Fibroblast of pulmonary artery (primary cell): ENCODE results near the gene KRT74.

Source experiments
- DNase-seq: peaks from one replicate; pipeline ENCODE4 v3.0.0-alpha.2; 2010; ENCODE audit warnings: low read depth
- H3K4me3 ChIP-seq: replicated peaks from 2 replicates; pipeline ENCODE4 v1.5.1; 2011; ENCODE audit warnings: low read depth, mild to moderate bottlenecking, control low read depth, low read length, moderate library complexity
- CTCF ChIP-seq: IDR thresholded peaks from 2 replicates; pipeline ENCODE4 v1.5.1; 2011; ENCODE audit warnings: mild to moderate bottlenecking, control low read depth, low read length, inconsistent platforms; ENCODE audit errors: missing control alignments

KRT74 gene

GRCh38 chr12:52564582-52564981 lies 9.1 kb downstream of the KRT74 start:
- DNase-seq = no peak
- TF ChIP-seq CTCF = no peak
- H3K4me3 ChIP-seq = no peak overlapping the region

- DNase-seq = peak; percentile 15
- H3K4me3 ChIP-seq = no peak overlapping the region
- TF ChIP-seq CTCF = peak; percentile 34
Observed at GRCh38 chr12:52561880-52562449, 11.7 kb downstream of the KRT74 start.

GRCh38 chr12:52559979-52560378 lies 13.7 kb downstream of the KRT74 start:
- TF ChIP-seq CTCF = no peak
- no peak for DNase-seq
- no peak overlapping the region for H3K4me3 ChIP-seq

- DNase-seq = no peak
- TF ChIP-seq CTCF = no peak
- H3K4me3 ChIP-seq = no peak overlapping the region
Observed at GRCh38 chr12:52558781-52559445, 14.7 kb downstream of the KRT74 start.

- H3K4me3 ChIP-seq = no peak overlapping the region
- DNase-seq = no peak
- TF ChIP-seq CTCF = no peak
Observed at GRCh38 chr12:52557476-52557875, 16.2 kb downstream of the KRT74 start.

- H3K4me3 ChIP-seq = no peak overlapping the region
- no peak for TF ChIP-seq CTCF
- DNase-seq = no peak
Observed at GRCh38 chr12:52555577-52555976, 18.1 kb downstream of the KRT74 start.

GRCh38 chr12:52552681-52553195 lies 20.9 kb downstream of the KRT74 start, which contains the start of gene KRT71:
TSS of gene KRT71 (minus strand) at chr12:52553145. CDS start at chr12:52553077, 68 bp downstream.
- DNase-seq = no peak
- TF ChIP-seq CTCF = no peak
- no peak within 1 kb of the TSS for H3K4me3 ChIP-seq
